GM18867 (cell line): Measurements from ENCODE around the gene FOXB1.

ENCODE experiments used
- ATAC-seq: cut with Tn5 transposase; IDR thresholded peaks from one replicate; pipeline ENCODE4 v1.9.1; 2021; ENCODE audit warnings: mild to moderate bottlenecking, moderate library complexity; ENCODE audit not compliant: unreplicated experiment

The FOXB1 gene

DNA sequence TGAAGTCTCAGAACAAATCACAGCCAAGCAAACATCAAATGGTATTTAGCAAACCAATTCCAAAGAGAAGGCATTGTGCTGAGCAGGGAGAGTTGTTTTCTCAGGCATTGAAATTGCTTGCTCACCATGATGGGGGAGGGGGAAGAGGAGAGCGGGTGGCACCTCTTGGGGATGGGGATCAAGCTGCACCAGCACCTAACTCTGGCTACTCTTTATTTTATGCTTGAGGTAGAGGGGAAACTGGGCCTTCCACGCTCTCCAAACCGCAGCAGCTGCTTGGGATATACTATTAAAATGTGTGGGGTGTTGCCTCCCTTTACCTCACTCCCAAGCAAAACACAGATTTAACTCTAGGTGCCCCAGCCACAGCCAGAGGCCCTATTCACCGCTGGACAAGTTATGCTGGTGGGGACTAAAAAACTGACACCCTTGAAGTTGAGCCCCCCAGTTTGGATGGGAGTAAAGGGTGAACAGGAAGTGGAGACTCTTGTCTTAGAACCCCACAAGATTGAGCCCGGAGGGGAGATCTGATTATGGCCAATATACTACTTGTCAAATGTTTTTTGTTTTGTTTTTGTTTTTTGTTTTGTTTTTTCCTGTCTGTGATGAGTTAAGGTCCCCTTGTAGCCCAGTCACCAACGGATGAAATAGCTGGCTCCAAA, 5.0 kb upstream of the FOXB1 start:
- no peak for ATAC-seq

DNA sequence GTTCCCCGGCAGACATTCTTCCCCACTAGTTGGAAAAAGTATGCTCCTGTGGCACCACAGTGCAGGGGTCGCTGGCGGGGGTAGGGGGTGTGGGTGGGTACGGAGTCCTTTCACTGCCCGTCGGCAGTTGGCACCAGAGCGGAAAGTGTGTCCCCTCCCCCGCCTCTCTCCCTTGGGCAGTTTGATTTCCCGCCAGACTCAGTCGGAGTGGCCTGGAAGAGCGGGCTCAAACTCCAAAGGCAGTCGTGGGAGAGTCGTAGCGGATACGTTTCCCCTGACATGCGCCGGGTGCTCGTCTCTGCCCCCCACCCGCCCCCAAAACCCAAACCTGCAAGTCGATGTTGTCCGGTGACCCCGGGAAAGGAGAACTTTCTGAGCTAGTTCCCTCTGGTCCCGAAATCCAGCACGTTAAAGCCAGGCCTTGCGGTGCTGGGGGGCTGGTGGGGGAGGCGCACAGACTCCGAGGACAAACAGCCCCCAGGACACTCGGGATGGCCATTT, 4.4 kb upstream of the FOXB1 start:
- no peak for ATAC-seq

GRCh38 chr15:60000113-60000823, 3.8 kb upstream of the FOXB1 start:
- no peak for ATAC-seq

DNA sequence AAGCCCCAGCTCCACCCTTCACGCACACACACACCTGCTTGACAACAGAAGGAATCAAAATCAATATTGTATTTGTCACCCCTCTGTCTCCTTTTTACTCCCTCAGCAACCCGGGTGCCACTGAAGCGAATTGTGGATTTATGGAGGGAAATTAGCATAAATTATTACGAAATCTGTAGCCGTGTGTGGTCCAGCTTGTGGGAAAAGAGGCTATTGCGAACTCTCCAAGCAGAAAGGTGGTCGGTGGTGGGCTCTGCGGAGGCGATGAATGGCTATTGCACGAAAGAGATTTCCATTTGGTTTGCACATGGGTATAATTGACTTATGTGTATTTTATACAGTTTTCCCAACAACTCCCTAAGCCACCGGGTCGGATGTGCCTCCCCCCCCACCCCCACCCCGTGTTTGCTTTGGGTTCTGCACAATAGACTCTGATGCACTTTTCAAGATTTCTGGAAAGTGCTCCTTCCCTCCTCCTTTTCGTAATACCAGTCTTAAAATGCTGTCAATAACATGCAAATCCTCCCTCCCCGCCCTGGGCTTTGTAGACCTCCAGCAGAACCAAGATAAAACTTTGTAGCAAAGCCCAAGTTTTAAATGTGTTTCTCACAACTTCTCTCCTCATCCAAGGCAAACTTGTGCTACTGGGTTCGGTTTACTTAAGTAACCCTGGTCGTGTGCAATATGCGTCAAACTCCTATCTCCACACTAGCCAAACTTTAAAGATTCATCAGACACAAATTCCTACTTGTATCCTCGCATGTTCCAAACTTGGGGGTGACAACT, 3.1 kb upstream of the FOXB1 start:
- no peak for ATAC-seq

- ATAC-seq, result no peak
These were observed 2.2 kb upstream of the FOXB1 start for GRCh38 chr15:60001610-60002527.

- ATAC-seq, result no peak
These were observed 1.4 kb upstream of the FOXB1 start for GRCh38 chr15:60002528-60003218.

DNA sequence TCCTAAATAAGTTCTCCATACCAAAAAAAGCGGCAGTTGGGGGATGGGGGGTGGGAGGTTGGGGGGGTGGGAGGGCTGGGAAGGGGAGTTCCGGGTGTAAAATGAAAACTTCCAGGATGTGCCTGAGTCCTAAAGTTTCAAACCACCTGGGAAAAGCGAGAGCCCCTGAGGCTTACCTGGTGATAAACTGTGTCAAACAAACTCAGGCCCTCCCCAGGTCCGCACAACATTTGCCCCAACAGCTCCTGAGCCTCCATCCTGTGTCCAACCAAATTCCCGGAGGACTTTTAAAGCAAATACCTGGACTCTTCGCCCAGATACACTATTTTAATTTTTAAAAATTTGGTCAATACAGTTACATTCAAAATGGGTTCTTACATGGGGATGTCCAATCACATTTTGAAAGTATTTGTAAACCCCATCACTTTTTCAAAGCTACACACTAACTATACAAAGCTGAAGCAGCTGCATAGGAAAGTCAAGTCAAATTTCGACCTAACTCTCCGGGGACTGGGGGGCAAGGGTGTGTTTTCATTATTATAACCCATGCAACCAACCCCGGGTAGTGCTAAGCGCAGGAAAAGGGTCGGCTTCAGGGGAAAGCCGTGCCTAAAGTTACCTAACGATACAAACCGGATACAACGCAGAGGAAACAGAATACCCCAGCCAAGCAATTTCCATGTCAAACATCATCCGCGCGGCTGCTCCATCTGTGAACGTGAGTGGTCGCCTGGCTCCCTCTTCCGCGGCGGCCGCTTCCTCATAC, 685 bp upstream of the FOXB1 start:
- ATAC-seq, result no peak

DNA sequence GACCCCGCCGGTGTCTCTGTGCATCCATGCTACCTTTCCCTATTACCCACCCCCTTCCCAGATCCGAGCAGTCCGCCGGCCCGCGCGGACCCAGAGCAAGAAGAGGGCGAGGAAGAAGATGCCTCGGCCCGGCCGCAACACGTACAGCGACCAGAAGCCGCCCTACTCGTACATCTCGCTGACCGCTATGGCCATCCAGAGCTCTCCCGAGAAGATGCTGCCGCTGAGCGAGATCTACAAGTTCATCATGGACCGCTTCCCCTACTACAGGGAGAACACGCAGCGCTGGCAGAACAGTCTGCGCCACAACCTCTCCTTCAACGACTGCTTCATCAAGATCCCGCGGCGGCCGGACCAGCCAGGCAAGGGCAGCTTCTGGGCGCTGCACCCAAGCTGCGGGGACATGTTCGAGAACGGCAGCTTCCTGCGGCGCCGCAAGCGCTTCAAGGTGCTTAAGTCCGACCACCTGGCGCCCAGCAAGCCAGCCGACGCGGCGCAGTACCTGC, 788 bp downstream of the FOXB1 start:
- no peak for ATAC-seq

GRCh38 chr15:60005352-60006202, 1.5 kb downstream of the FOXB1 start:
- peak; percentile 5 for ATAC-seq

DNA sequence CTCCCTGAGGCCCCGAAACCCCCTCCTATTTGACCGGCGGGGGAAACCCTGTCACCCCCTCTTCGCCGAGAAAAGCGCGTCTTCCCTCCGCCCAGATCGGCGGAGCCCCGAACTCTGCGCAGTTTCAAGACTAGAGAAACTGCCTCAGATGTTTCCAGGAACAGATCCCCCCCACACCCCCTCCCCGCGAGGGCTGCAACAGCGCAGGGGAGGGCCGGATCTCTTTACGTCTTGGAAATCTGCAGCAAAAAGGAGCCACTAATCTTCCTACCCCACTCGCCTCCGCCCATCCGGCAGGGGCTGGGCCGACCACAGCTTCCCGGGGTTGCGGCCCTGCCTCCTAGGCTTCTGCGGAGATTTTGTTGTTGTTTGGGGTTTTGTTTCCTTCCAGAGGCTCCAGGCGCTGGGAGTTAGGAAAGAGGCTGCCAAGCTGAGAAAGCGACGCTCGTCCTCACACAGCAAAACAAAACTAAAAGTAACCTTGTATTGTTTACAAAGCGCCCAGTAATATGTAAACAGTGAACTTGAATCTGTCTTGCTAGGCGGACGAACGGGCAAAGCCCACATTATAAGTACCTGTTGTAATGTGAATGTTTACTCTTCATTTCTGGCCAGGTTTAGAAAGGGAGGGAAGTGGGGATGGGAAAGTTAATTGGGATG, 2.2 kb downstream of the FOXB1 start:
- peak; percentile 79 for ATAC-seq

- no peak for ATAC-seq
These were observed 2.8 kb downstream of the FOXB1 start for GRCh38 chr15:60006873-60007272.

DNA sequence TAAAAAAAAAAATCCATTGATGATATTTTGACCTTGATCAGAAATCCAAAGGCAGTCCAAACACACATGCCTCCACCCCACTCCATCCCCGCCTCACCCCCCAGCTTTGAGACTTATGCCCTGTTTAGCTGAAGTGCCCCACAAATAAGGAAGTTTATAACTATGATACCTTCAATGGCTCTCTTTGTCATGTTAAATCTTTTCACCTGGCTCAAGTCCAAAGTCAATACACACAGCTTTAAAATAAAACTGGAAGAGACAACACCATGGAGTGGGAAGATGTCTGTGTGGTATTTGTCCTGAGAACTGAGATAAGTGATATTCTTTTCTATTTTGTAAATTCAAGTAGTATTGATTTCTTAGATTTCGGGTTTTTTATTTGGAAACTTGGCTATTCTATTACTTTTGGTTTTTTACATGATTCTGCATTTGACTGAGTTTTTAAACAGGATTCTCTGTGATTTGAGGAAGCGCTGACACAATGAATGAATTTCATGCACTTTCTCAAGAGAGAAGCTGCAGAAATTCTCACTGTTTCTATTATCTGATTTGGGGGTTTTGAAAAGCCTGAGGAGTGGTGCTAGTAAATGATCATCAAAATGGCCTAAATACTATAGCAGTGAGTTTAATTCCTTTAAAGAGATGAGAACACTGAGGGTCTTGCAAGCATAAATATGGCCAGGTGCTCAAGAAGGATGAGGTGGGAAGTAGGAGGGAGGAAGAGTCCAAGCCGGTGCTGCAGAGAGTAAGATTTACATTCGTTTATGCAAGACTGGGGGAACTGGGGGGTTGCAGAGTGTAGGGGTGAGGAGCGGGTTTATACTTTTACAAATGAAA, 5.2 kb downstream of the FOXB1 start:
- no peak for ATAC-seq

DNA sequence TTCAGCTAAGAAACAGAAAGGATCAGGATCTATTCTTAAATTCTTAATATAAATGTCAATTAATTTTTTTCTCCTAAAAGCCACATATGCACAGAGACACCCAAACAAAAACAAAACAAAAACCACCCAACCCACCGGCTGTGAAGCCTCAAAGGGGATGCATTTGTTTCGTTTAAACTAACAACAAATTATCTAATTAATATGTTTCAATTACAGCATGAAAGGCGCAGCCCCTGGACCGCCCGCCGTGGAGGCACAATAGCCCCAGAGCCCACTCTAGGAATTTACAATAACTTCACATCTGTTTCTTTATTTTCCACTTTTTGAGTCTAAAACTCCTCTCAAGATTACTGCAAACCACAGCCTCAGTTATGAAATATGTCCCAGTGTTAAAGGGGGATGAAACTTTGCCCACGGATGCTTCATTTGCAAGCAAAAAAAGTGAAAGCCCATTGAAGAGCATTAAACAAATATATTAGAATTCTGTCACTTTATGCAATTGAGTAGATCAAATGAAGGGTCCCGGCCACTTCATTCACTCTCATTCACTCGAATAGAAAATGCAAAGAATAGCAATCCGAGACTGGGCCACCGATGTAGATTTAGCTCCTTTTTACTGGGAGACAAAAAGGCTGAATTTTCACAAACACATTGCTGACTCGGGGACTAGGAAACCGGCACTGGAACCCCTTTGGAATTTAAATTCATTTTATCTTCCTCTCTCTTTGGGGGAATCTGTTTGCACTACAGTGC, 6.0 kb downstream of the FOXB1 start:
- no peak for ATAC-seq

DNA sequence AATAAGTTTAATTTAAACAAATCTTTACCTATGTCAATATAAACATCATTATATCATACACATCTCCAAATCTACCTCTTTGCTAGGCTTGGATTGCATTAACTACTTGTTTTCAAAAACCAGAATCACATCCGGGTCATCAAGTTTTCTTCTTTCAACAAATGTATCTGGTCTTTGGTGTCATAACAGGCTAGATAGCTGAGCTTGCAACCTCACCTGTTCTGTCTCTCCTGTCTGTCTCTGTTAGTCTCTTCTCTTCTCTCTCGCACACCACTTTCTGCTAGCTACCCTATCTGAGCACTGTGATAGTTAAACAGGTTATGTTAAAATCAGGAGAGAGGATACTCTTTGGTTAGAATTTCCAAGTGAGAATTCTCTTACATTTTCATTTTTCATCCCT, 6.7 kb downstream of the FOXB1 start:
- ATAC-seq, result no peak

GRCh38 chr15:60012695-60013094, 8.6 kb downstream of the FOXB1 start:
- no peak for ATAC-seq
